HepG2 (cell line): ENCODE data around the gene VTN. TPM values are rescaled to one million over a fixed set of nuclear protein-coding genes. Genes with fewer than 3 reads are reported as not detected.

Experiments used
- CREB1 ChIP-seq, 2 experiments: fragments of 450-650 bp in 1 of 2; IDR thresholded peaks; 2 replicates each; pipeline ENCODE4 v1.6.1; 2016 to 2017; ENCODE audit warnings: control low read depth in 1 of 2, mild to moderate bottlenecking in 1 of 2, missing compliant biosample characterization in 1 of 2, missing genetic modification characterization in 1 of 2
- CSRNP2 ChIP-seq: sonication (generic); formaldehyde crosslinking; conservative IDR thresholded peaks from 2 replicates; pipeline ENCODE4 v1.8.0; 2022; ENCODE audit warnings: low read depth, missing genetic modification reagents
- GFI1 ChIP-seq: sonication (generic); formaldehyde crosslinking; IDR thresholded peaks from 2 replicates; pipeline ENCODE4 v1.5.0; 2020; ENCODE audit warnings: missing genetic modification reagents, mild to moderate bottlenecking, borderline replicate concordance
- GPN1 ChIP-seq: sonication (generic); formaldehyde crosslinking; IDR thresholded peaks from 2 replicates; pipeline ENCODE4 v1.5.1; 2020; ENCODE audit warnings: missing genetic modification reagents, borderline replicate concordance
- HOXA5 ChIP-seq: sonication (generic); formaldehyde crosslinking; IDR thresholded peaks from 2 replicates; pipeline ENCODE4 v1.4.0; 2020; ENCODE audit warnings: missing genetic modification reagents
- IKZF1 ChIP-seq: fragments of 450-650 bp; IDR thresholded peaks from 2 replicates; pipeline ENCODE4 v1.7.1; 2016
- KDM6A ChIP-seq: IDR thresholded peaks from 2 replicates; pipeline ENCODE4 v1.6.1; 2016; ENCODE audit warnings: low read depth
- RFX5 ChIP-seq: IDR thresholded peaks from 2 replicates; pipeline ENCODE4 v1.6.1; 2011; ENCODE audit warnings: low read depth, low read length, improper control_type of control experiment
- SIN3A ChIP-seq: IDR thresholded peaks from 2 replicates; pipeline ENCODE4 v1.6.1; 2011; ENCODE audit warnings: low read depth, mild to moderate bottlenecking, control low read depth, low read length, borderline replicate concordance
- SIX1 ChIP-seq: sonication (generic); formaldehyde crosslinking; IDR thresholded peaks from 2 replicates; pipeline ENCODE4 v1.4.0; 2020; ENCODE audit warnings: missing genetic modification reagents, borderline replicate concordance
- ZFP41 ChIP-seq: sonication (generic); formaldehyde crosslinking; IDR thresholded peaks from 2 replicates; pipeline ENCODE4 v1.4.0; 2020; ENCODE audit warnings: mild to moderate bottlenecking, missing genetic modification reagents, borderline replicate concordance
- ZNF333 ChIP-seq: sonication (generic); formaldehyde crosslinking; IDR thresholded peaks from 2 replicates; pipeline ENCODE4 v1.4.0; 2020; ENCODE audit warnings: mild to moderate bottlenecking, missing genetic modification reagents, borderline replicate concordance
- ZNF800 ChIP-seq: sonication (generic); formaldehyde crosslinking; IDR thresholded peaks from 2 replicates; pipeline ENCODE4 v1.4.0; 2020; ENCODE audit warnings: missing genetic modification reagents
- ZNF841 ChIP-seq: sonication (generic); formaldehyde crosslinking; IDR thresholded peaks from 2 replicates; pipeline ENCODE4 v1.8.1; 2023; ENCODE audit warnings: missing genetic modification reagents, borderline replicate concordance
- polyA plus RNA-seq, 8 experiments: library from polyadenylated mRNA; depleted of rRNA in 3 of 8; stranded (reverse) in 7 of 8; unstranded in 1 of 8; fragments of >200 nt; fragmentation: Illumina TruSeq in 4 of 8; extraction: Trizol in 4 of 8; gene quantifications; 2 replicates each; pipeline versions ENCODE4 v1.2.1 to v1.2.3, GENCODE V29; 2011 to 2016; ENCODE audit warnings: low read depth in 4 of 8, missing spikeins in 1 of 8, mixed read lengths in 1 of 8; ENCODE audit not compliant: insufficient read depth in 1 of 8
- total RNA-seq, 5 experiments: library from RNA; depleted of rRNA; stranded (reverse); fragments of >200 nt; fragmentation: Illumina TruSeq; extraction: Trizol; gene quantifications; 2 replicates each; pipeline ENCODE4 v1.2.3, GENCODE V29; 2016; ENCODE audit warnings: low read depth in 1 of 5
- TF ChIP-seq, protein P1 (sequence below): sonication (generic); formaldehyde crosslinking; IDR thresholded peaks from 2 replicates; pipeline ENCODE4 v1.4.0; 2020; ENCODE audit warnings: mild to moderate bottlenecking, low read depth, missing genetic modification reagents
- TF ChIP-seq, protein P2 (sequence below): sonication (generic); formaldehyde crosslinking; IDR thresholded peaks from 2 replicates; pipeline ENCODE4 v1.5.0; 2020; ENCODE audit warnings: mild to moderate bottlenecking, missing genetic modification reagents, borderline replicate concordance
- TF ChIP-seq, protein P3 (sequence below): sonication (generic); formaldehyde crosslinking; IDR thresholded peaks from 2 replicates; pipeline ENCODE4 v1.4.0; 2020; ENCODE audit warnings: missing genetic modification reagents
- TF ChIP-seq, protein P4 (sequence below): sonication (generic); formaldehyde crosslinking; IDR thresholded peaks from 2 replicates; pipeline ENCODE4 v1.4.0; 2020; ENCODE audit warnings: low read depth, mild to moderate bottlenecking, missing genetic modification reagents

Gene VTN
- total and polyA plus RNA-seq, 2 of the 13 experiments (the other 11 are each of a cell fraction or from before 2014, with no cell fraction given), result 108 to 131 TPM

DNA sequence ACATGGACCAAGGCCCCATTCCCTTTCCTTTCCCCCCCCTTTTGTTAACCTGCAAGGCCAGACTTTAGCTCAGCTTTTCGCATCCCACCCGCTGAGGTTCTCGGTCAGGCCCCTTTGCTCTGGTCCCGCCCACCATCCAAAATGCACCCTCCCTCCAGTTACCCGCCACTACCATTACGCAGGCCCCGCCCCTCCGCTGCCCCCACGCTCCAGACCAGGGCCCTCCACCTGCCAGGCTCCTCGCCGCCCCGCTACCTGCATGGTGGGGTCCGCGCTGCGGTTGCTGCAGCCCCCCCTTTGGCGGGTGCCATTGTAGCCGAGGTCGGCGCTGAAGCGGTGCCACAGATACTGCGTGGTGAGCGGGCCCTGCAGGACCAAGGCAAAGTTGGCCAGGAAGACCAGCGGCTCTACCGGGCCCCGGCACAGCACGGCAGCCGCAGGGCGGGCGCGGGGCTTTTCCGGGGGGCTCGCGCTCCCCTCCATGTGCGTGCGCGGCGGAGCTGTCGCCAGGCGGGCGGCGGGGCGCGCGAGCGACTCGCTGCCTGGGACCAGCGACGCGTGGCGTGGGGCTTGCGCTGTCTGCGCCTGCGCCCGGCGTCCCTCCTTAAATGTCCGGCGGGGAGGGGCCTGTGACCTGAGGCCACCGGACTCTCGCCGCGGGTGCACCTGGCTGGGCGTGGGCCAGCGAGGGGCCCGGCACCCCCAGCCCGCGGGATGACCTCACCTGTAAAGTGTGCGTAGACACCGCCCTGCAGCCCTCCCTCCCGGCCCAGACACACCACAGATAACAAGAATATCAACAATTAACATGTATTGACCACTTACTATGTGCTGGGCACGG lies 35.7 kb upstream of the VTN start, which contains the start of gene SLC46A1 (continued):
- TF ChIP-seq CSRNP2 (CRISPR knock-in tag) (no peak), ZFP41 (CRISPR knock-in tag) (no peak), KDM6A (CRISPR knock-in tag) (no peak), HOXA5 (CRISPR knock-in tag) (no peak), SIN3A (no peak), RFX5 (no peak), IKZF1 (no peak), ZNF800 (no peak), CREB1 (IDR thresholded peaks at IDR 0.05) (no peak), CREB1 (CRISPR knock-in tag; IDR thresholded peaks at IDR 0.05) (no peak), ZNF333 (CRISPR knock-in tag) (no peak), SIX1 (CRISPR knock-in tag) (no peak), GPN1 (CRISPR knock-in tag) (no peak), GFI1 (CRISPR knock-in tag) (no peak; the same call in 1 of the 2 replicates), ZNF841 (CRISPR knock-in tag) (no peak)
- TF ChIP-seq, protein P1, sequence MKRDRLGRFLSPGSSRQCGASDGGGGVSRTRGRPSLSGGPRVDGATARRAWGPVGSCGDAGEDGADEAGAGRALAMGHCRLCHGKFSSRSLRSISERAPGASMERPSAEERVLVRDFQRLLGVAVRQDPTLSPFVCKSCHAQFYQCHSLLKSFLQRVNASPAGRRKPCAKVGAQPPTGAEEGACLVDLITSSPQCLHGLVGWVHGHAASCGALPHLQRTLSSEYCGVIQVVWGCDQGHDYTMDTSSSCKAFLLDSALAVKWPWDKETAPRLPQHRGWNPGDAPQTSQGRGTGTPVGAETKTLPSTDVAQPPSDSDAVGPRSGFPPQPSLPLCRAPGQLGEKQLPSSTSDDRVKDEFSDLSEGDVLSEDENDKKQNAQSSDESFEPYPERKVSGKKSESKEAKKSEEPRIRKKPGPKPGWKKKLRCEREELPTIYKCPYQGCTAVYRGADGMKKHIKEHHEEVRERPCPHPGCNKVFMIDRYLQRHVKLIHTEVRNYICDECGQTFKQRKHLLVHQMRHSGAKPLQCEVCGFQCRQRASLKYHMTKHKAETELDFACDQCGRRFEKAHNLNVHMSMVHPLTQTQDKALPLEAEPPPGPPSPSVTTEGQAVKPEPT (CRISPR knock-in tag), result no peak
- TF ChIP-seq, protein P2, sequence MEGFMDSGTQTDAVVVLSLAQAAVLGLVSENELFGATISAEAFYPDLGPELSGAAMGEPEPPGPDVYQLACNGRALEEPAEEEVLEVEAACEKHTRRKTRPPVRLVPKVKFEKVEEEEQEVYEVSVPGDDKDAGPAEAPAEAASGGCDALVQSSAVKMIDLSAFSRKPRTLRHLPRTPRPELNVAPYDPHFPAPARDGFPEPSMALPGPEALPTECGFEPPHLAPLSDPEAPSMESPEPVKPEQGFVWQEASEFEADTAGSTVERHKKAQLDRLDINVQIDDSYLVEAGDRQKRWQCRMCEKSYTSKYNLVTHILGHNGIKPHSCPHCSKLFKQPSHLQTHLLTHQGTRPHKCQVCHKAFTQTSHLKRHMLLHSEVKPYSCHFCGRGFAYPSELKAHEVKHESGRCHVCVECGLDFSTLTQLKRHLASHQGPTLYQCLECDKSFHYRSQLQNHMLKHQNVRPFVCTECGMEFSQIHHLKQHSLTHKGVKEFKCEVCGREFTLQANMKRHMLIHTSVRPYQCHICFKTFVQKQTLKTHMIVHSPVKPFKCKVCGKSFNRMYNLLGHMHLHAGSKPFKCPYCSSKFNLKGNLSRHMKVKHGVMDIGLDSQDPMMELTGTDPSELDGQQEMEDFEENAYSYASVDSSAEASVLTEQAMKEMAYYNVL (CRISPR knock-in tag), result no peak
- TF ChIP-seq, protein P3, sequence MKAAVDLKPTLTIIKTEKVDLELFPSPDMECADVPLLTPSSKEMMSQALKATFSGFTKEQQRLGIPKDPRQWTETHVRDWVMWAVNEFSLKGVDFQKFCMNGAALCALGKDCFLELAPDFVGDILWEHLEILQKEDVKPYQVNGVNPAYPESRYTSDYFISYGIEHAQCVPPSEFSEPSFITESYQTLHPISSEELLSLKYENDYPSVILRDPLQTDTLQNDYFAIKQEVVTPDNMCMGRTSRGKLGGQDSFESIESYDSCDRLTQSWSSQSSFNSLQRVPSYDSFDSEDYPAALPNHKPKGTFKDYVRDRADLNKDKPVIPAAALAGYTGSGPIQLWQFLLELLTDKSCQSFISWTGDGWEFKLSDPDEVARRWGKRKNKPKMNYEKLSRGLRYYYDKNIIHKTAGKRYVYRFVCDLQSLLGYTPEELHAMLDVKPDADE, result no peak
- TF ChIP-seq, protein P4, sequence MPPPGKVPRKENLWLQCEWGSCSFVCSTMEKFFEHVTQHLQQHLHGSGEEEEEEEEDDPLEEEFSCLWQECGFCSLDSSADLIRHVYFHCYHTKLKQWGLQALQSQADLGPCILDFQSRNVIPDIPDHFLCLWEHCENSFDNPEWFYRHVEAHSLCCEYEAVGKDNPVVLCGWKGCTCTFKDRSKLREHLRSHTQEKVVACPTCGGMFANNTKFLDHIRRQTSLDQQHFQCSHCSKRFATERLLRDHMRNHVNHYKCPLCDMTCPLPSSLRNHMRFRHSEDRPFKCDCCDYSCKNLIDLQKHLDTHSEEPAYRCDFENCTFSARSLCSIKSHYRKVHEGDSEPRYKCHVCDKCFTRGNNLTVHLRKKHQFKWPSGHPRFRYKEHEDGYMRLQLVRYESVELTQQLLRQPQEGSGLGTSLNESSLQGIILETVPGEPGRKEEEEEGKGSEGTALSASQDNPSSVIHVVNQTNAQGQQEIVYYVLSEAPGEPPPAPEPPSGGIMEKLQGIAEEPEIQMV (CRISPR knock-in tag), result peak; percentile 63; the same call in 1 of the 2 replicates
